K562 (cell line): Measurements from ENCODE around the gene DGCR2. TPM values are rescaled to one million over a fixed set of nuclear protein-coding genes. Genes with fewer than 3 reads are reported as not detected.

Source experiments
- ARHGAP35 ChIP-seq: fragments of 450-650 bp; IDR thresholded peaks from 2 replicates; pipeline ENCODE4 v1.6.1; 2018; ENCODE audit not compliant: partially characterized antibody
- ARID2 ChIP-seq: fragments of 450-650 bp; IDR thresholded peaks from 2 replicates; pipeline ENCODE4 v1.6.1; 2017; ENCODE audit warnings: antibody characterized with exemption, mild to moderate bottlenecking
- BHLHE40 ChIP-seq: IDR thresholded peaks from 2 replicates; pipeline ENCODE4 v1.6.1; 2011; ENCODE audit warnings: low read length, improper control_type of control experiment
- BRD9 ChIP-seq: fragments of 450-650 bp; IDR thresholded peaks from 2 replicates; pipeline ENCODE4 v1.6.1; 2018; ENCODE audit warnings: low read depth; ENCODE audit not compliant: partially characterized antibody
- CBX3 ChIP-seq, 2 experiments: IDR thresholded peaks; 1 replicate in 1 of 2; 2 replicates in 1 of 2; pipeline ENCODE4 v1.6.1; 2012; ENCODE audit warnings: inconsistent platforms in 2 of 2, low read length in 2 of 2, borderline replicate concordance in 1 of 2, control low read depth in 1 of 2
- DEAF1 ChIP-seq: fragments of 450-650 bp; formaldehyde crosslinking; IDR thresholded peaks from 2 replicates; pipeline ENCODE4 v1.4.0; 2020; ENCODE audit warnings: mild to moderate bottlenecking, moderate library complexity
- EZH2 ChIP-seq: IDR thresholded peaks from 2 replicates; pipeline ENCODE4 v1.6.1; 2012; ENCODE audit warnings: low read depth, mild to moderate bottlenecking, inconsistent platforms, low read length, borderline replicate concordance
- GABPA ChIP-seq: fragments of 200-800 bp; sonication (Bioruptor generic); conservative IDR thresholded peaks from 2 replicates; pipeline ENCODE4 v1.6.1; 2016; ENCODE audit warnings: low read depth, missing genetic modification characterization, missing compliant biosample characterization
- GTF3C2 ChIP-seq: IDR thresholded peaks from 3 replicates; pipeline ENCODE4 v1.6.1; 2011; ENCODE audit warnings: borderline replicate concordance, mild to moderate bottlenecking, moderate library complexity; ENCODE audit not compliant: insufficient read length; ENCODE audit errors: extremely low read depth
- HDAC1 ChIP-seq, 2 experiments: fragments of 450-650 bp; IDR thresholded peaks; 2 replicates each; pipeline ENCODE4 v1.6.1; 2016 to 2017; ENCODE audit warnings: inconsistent platforms in 1 of 2, mild to moderate bottlenecking in 1 of 2, moderate library complexity in 1 of 2
- HNRNPUL1 ChIP-seq: fragments of 200-400 bp; formaldehyde crosslinking; IDR thresholded peaks from 2 replicates; pipeline ENCODE4 v1.6.1; 2017; ENCODE audit warnings: low read length
- HSF4 ChIP-seq: fragments of 250-450 bp; sonication (Bioruptor Pico); IDR thresholded peaks from 2 replicates; pipeline ENCODE4 v2.1.2; 2022; ENCODE audit warnings: mild to moderate bottlenecking, moderate library complexity, borderline replicate concordance
- KDM5B ChIP-seq: fragments of 200-600 bp; sonication (generic); IDR thresholded peaks from 2 replicates; pipeline ENCODE4 v1.6.1; 2012; ENCODE audit warnings: low read depth, mild to moderate bottlenecking, moderate library complexity, low read length, control low read depth, inconsistent platforms; ENCODE audit not compliant: insufficient replicate concordance
- MBD2 ChIP-seq: sonication (generic); IDR thresholded peaks from 2 replicates; pipeline ENCODE4 v1.6.1; 2016; ENCODE audit warnings: low read depth, borderline replicate concordance
- NFE2L1 ChIP-seq: fragments of 450-650 bp; IDR thresholded peaks from 2 replicates; pipeline ENCODE4 v1.6.1; 2016; ENCODE audit warnings: missing genetic modification characterization, low read depth, mild to moderate bottlenecking, missing compliant biosample characterization, moderate library complexity, borderline replicate concordance
- PHB ChIP-seq: fragments of 250-450 bp; sonication (Bioruptor Pico); IDR thresholded peaks from 2 replicates; pipeline ENCODE4 v1.5.0; 2021
- PML ChIP-seq: IDR thresholded peaks from 2 replicates; pipeline ENCODE4 v1.6.1; 2012; ENCODE audit warnings: low read length, inconsistent platforms
- TBP ChIP-seq: optimal IDR thresholded peaks from 2 replicates; pipeline ENCODE3; 2011; ENCODE audit warnings: low read depth, low read length, improper control_type of control experiment
- ZBTB7A ChIP-seq: IDR thresholded peaks from 2 replicates; pipeline ENCODE4 v1.6.1; 2011; ENCODE audit warnings: low read depth, mild to moderate bottlenecking, low read length, moderate library complexity, borderline replicate concordance; ENCODE audit not compliant: control insufficient read depth
- ZNF24 ChIP-seq: fragments of 450-650 bp; IDR thresholded peaks from 2 replicates; pipeline ENCODE4 v1.6.1; 2016
- ZNF347 ChIP-seq: fragments of 450-650 bp; formaldehyde crosslinking; IDR thresholded peaks from 2 replicates; pipeline ENCODE4 v1.4.0; 2020; ENCODE audit warnings: low read depth, mild to moderate bottlenecking, moderate library complexity
- ZNF695 ChIP-seq: fragments of 450-650 bp; formaldehyde crosslinking; IDR thresholded peaks from 2 replicates; pipeline ENCODE4 v1.4.0; 2020; ENCODE audit warnings: mild to moderate bottlenecking, moderate library complexity
- polyA plus RNA-seq, 8 experiments: library from polyadenylated mRNA; depleted of rRNA in 4 of 8; stranded (reverse) in 5 of 8; unstranded in 3 of 8; fragments of >200 nt; fragmentation: Nextera tagmentation in 2 of 8; fragmentation: Illumina TruSeq in 1 of 8; extraction: Ambion mirVana in 2 of 8; extraction: Trizol in 1 of 8; gene quantifications; 2 replicates each; pipeline versions ENCODE4 v1.2.1 to v1.2.3, GENCODE V29; 2011 to 2014; ENCODE audit warnings: inconsistent platforms in 1 of 8, missing spikeins in 1 of 8
- total RNA-seq, 7 experiments: library from RNA; depleted of rRNA in 6 of 7; stranded (reverse); fragments of >200 nt in 6 of 7; fragmentation: Illumina TruSeq in 2 of 7; extraction: Trizol in 2 of 7; gene quantifications; 2 replicates each; pipeline versions ENCODE4 v1.2.1 to v1.2.3, GENCODE V29; 2011 to 2021; ENCODE audit warnings: low replicate concordance in 1 of 7

The DGCR2 gene
- total and polyA plus RNA-seq, 9 of the 15 experiments (the other 6 are each of a cell fraction or from before 2014, with no cell fraction given), result 0.69 to 101 (median 56.4) TPM

GRCh38 chr22:19120829-19121630 is 1.2 kb downstream of the DGCR2 start (continued):
- TF ChIP-seq GTF3C2 (no peak), GABPA (tag) (no peak), ZNF24 (no peak), ZNF347 (no peak), ARID2 (0 out of 2 replicates have a peak, but pooled peaks have one; percentile 27), HNRNPUL1 (no peak), BRD9 (no peak), KDM5B (peak; percentile 35), DEAF1 (CRISPR knock-in tag) (no peak), BHLHE40 (0 out of 2 replicates have a peak, but pooled peaks have one; percentile 6), CBX3 (IDR thresholded peaks at IDR 0.05; ENCODE audit: borderline replicate concordance in 1 of 2, low read length in 2 of 2) (peak in 1 of 2 experiments; percentile 60; a peak in 1 of 3 replicates), HDAC1 (IDR thresholded peaks at IDR 0.05) (no peak), PML (peak; percentile 49), TBP (no peak), ZNF695 (CRISPR knock-in tag) (no peak), MBD2 (no peak), HSF4 (0 out of 2 replicates have a peak, but pooled peaks have one; percentile 50), ARHGAP35 (no peak), NFE2L1 (no peak), EZH2 (no peak), ZBTB7A (0 out of 2 replicates have a peak, but pooled peaks have one; percentile 45), PHB (CRISPR knock-in tag) (peak; percentile 79)
